ENCODE measurements around the gene CD6.

The CD6 gene

GRCh38 chr11:61019037-61019831 lies 47.8 kb downstream of the CD6 start:
- no peak for DNase-seq
- intact Hi-C loops (cut with DNase I), result no loop called here

GRCh38 chr11:61019832-61020405 lies 48.4 kb downstream of the CD6 start:
- no peak for DNase-seq
- intact Hi-C loops (cut with DNase I), result no loop called here

GRCh38 chr11:61020551-61021235 lies 49.2 kb downstream of the CD6 start:
- intact Hi-C loops (cut with DNase I), result no loop called here
- DNase-seq, result no peak

GRCh38 chr11:61021661-61022212 lies 50.3 kb downstream of the CD6 start:
- intact Hi-C loops (cut with DNase I), result no loop called here
- no peak for DNase-seq

- intact Hi-C loops (cut with DNase I), result no loop called here
- DNase-seq, result peak in 3 of 42 donors; percentile 11 to 26 (median 25)
Observed at GRCh38 chr11:61022311-61023085, 51.0 kb downstream of the CD6 start.

GRCh38 chr11:61023086-61023965 lies 51.8 kb downstream of the CD6 start:
- intact Hi-C loops (cut with DNase I), result no loop called here

GRCh38 chr11:61023966-61024295 lies 52.5 kb downstream of the CD6 start:
- no peak for DNase-seq
- intact Hi-C loops (cut with DNase I), result no loop called here

More at GRCh38 chr11:61023086-61023965, 51.8 kb downstream of the CD6 start:
- DNase-seq, result no peak

- no peak for DNase-seq
- intact Hi-C loops (cut with DNase I), result no loop called here
Observed at GRCh38 chr11:61024938-61025820, 53.7 kb downstream of the CD6 start.

GRCh38 chr11:61025821-61026120 lies 54.3 kb downstream of the CD6 start:
- intact Hi-C loops (cut with DNase I), result no loop called here
- no peak for DNase-seq

- intact Hi-C loops (cut with DNase I), result no loop called here
Observed at GRCh38 chr11:61026121-61027031, 54.9 kb downstream of the CD6 start.

GRCh38 chr11:61027141-61027840 lies 55.8 kb downstream of the CD6 start:
- DNase-seq, result peak in 7 of 42 donors; percentile 13 to 50 (median 31)
- intact Hi-C loops (cut with DNase I), result no loop called here

More at GRCh38 chr11:61026121-61027031, 54.9 kb downstream of the CD6 start:
- DNase-seq, result peak in 6 of 42 donors; percentile 15 to 47 (median 26)

GRCh38 chr11:61028135-61028729 lies 56.8 kb downstream of the CD6 start:
- peak in 35 of 42 donors; percentile 20 to 79 (median 47) for DNase-seq
- intact Hi-C loops (cut with DNase I), result no loop called here

GRCh38 chr11:61032824-61033223 lies 61.3 kb downstream of the CD6 start:
- DNase-seq, result no peak
- intact Hi-C loops (cut with DNase I), result no loop called here

GRCh38 chr11:61033417-61033816 lies 61.9 kb downstream of the CD6 start:
- DNase-seq, result no peak
- intact Hi-C loops (cut with DNase I), result no loop called here

- intact Hi-C loops (cut with DNase I), result no loop called here
- no peak for DNase-seq
Observed at GRCh38 chr11:61034111-61034510, 62.6 kb downstream of the CD6 start.
